RWPE1 (cell line): ENCODE measurements around the gene ZNF791.

Experiments used
- CTCF ChIA-PET: fragments of 350-600 bp; sonication (Branson Sonifier 250); formaldehyde crosslinking; extraction: SDS; loops from one replicate; lab custom pipeline; 2021; lab: Yijun Ruan, JAX
- POLR2A ChIA-PET: fragments of 400-600 bp; formaldehyde crosslinking; extraction: SDS; loops from one replicate; lab custom pipeline; 2020; ENCODE audit warnings: antibody characterized with exemption; ENCODE audit not compliant: low non-redundant PET; lab: Yijun Ruan, JAX
- DNase-seq: peaks from one replicate; pipeline ENCODE4 v3.0.0; 2012; ENCODE audit warnings: low spot score
- H3K27ac ChIP-seq: fragments of 450-650 bp; 2 replicates; pipeline ENCODE4 v1.5.1; 2017
- CTCF ChIP-seq: fragments of 450-650 bp; conservative IDR thresholded peaks from 2 replicates; pipeline ENCODE4 v1.5.1; 2017; ENCODE audit warnings: low read depth, mild to moderate bottlenecking

The ZNF791 gene

GRCh38 chr19:12649941-12650340, 39.2 kb downstream of the ZNF791 start:
- POLR2A ChIA-PET = no interaction called here
- CTCF ChIA-PET = interaction anchor here (0.7 kb wide), 1 partner anchor 285 kb away, joined by 13 read pairs; no protein-coding TSS in a partner anchor
- no peak overlapping the region for H3K27ac ChIP-seq
- TF ChIP-seq CTCF = no peak
- DNase-seq = no peak

- no peak overlapping the region for H3K27ac ChIP-seq
- DNase-seq = no peak
- ChIA-PET POLR2A (no interaction called here), CTCF (interaction anchor here (0.6 kb wide), 2 partner anchors 10 to 26 kb away, joined by 3 to 7 read pairs; no protein-coding TSS in a partner anchor)
- no peak for TF ChIP-seq CTCF
Observed at GRCh38 chr19:12652219-12652618, 41.5 kb downstream of the ZNF791 start.

GRCh38 chr19:12655546-12655945, 44.8 kb downstream of the ZNF791 start:
- CTCF ChIA-PET = no interaction called here
- DNase-seq = no peak
- TF ChIP-seq CTCF = no peak
- no peak overlapping the region for H3K27ac ChIP-seq
- POLR2A ChIA-PET = no interaction called here

GRCh38 chr19:12656899-12657571, 46.3 kb downstream of the ZNF791 start:
- POLR2A ChIA-PET = no interaction called here
- DNase-seq = no peak
- CTCF ChIA-PET = no interaction called here
- no peak for TF ChIP-seq CTCF
- H3K27ac ChIP-seq = no peak overlapping the region

GRCh38 chr19:12657966-12658365, 47.2 kb downstream of the ZNF791 start:
- ChIA-PET POLR2A (no interaction called here), CTCF (interaction anchor here (0.6 kb wide), 1 partner anchor 204 kb away, joined by 5 read pairs; no protein-coding TSS in a partner anchor)
- no peak overlapping the region for H3K27ac ChIP-seq
- no peak for TF ChIP-seq CTCF
- no peak for DNase-seq

- POLR2A ChIA-PET = no interaction called here
- H3K27ac ChIP-seq = no peak overlapping the region
- CTCF ChIA-PET = interaction anchor here (0.6 to 1.4 kb wide), 3 partner anchors 11 to 506 kb away, joined by 3 read pairs; no protein-coding TSS in a partner anchor
- no peak for DNase-seq
- TF ChIP-seq CTCF = no peak
Observed at GRCh38 chr19:12660980-12661379, 50.3 kb downstream of the ZNF791 start.
